T-cell (primary cell): ENCODE results near the gene RNASET2. TPM values are rescaled to one million over a fixed set of nuclear protein-coding genes. Genes with fewer than 3 reads are reported as not detected.

Source experiments
- ATAC-seq, 4 experiments: fragments of 200-7000 bp in 3 of 4; fragments of 150-1000 bp in 1 of 4; cut with Tn5 transposase; replicated peaks in 1 of 4; 1 replicate in 3 of 4; 2 replicates in 1 of 4; pipeline ENCODE4 v1.10.0; 2021; ENCODE audit warnings: moderate library complexity in 3 of 4, mild to moderate bottlenecking in 2 of 4, moderate number of reproducible peaks in 1 of 4
- CTCF ChIA-PET, 2 donors: fragments of 300-600 bp; sonication (Branson Sonifier 250); formaldehyde crosslinking; loops; one replicate each; lab custom pipeline; 2022; ENCODE audit warnings: antibody characterized with exemption in 2 of 2; lab: Charles Lee
- POLR2A ChIA-PET, 2 donors: fragments of 300-600 bp; sonication (Branson Sonifier 250); formaldehyde crosslinking; loops; one replicate each; lab custom pipeline; 2022; ENCODE audit warnings: antibody characterized with exemption in 2 of 2; lab: Charles Lee
- DNase-seq, 35 experiments: peaks; one replicate each; pipeline versions ENCODE4 v3.0.0 to v3.0.0-alpha.2; 2013 to 2023
- H3K27ac ChIP-seq: one replicate; pipeline ENCODE4 v1.5.1; 2013; ENCODE audit warnings: low read length
- H3K27me3 ChIP-seq, 2 experiments: replicated peaks in 1 of 2; 1 replicate in 1 of 2; 2 replicates in 1 of 2; pipeline versions ENCODE4 v1.6.1 to v1.7.0; 2013; ENCODE audit warnings: low read length in 1 of 2, mixed read lengths in 1 of 2; ENCODE audit not compliant: control insufficient read depth in 2 of 2, insufficient read depth in 2 of 2; ENCODE audit errors: extremely low read depth in 1 of 2
- H3K36me3 ChIP-seq, 2 donors: 1 replicate in 1 of 2; 2 replicates in 1 of 2; pipeline versions ENCODE4 v1.6.1 to v1.7.0; 2013; ENCODE audit warnings: low read length in 1 of 2; ENCODE audit not compliant: control insufficient read depth in 2 of 2, insufficient read depth in 1 of 2; ENCODE audit errors: extremely low read depth in 1 of 2
- H3K4me1 ChIP-seq, 2 experiments: 1 replicate in 1 of 2; 2 replicates in 1 of 2; pipeline versions ENCODE4 v1.6.1 to v1.7.0; 2013; ENCODE audit warnings: low read length in 2 of 2, mixed read lengths in 1 of 2; ENCODE audit not compliant: insufficient read depth in 2 of 2, control insufficient read depth in 1 of 2; ENCODE audit errors: extremely low read depth in 1 of 2
- H3K4me3 ChIP-seq, 2 donors: 1 replicate in 1 of 2; 2 replicates in 1 of 2; pipeline versions ENCODE4 v1.5.1 to v1.7.0; 2013; ENCODE audit warnings: mild to moderate bottlenecking in 2 of 2, low read length in 1 of 2, moderate library complexity in 1 of 2; ENCODE audit not compliant: control insufficient read depth in 1 of 2; ENCODE audit errors: extremely low read depth in 1 of 2
- H3K9me3 ChIP-seq: 2 replicates; pipeline ENCODE4 v1.7.0; 2013
- H3K27ac Mint-ChIP-seq, 2 donors: one replicate each; pipeline ENCODE4 v1.8.0; 2020 to 2021; ENCODE audit warnings: mild to moderate bottlenecking in 2 of 2, mixed read lengths in 2 of 2
- H3K27me3 Mint-ChIP-seq, 2 donors: one replicate each; pipeline ENCODE4 v1.8.0; 2021 to 2022; ENCODE audit warnings: mixed read lengths in 2 of 2
- H3K36me3 Mint-ChIP-seq: one replicate; pipeline ENCODE4 v1.8.0; 2021; ENCODE audit warnings: mixed read lengths
- H3K4me1 Mint-ChIP-seq, 3 donors: one replicate each; pipeline ENCODE4 v1.8.0; 2020 to 2022; ENCODE audit warnings: mixed read lengths in 3 of 3, mild to moderate bottlenecking in 1 of 3
- H3K4me3 Mint-ChIP-seq, 3 donors: one replicate each; pipeline ENCODE4 v1.8.0; 2020 to 2022; ENCODE audit warnings: mild to moderate bottlenecking in 3 of 3, mixed read lengths in 3 of 3, moderate library complexity in 3 of 3
- H3K9me3 Mint-ChIP-seq, 3 donors: one replicate each; pipeline ENCODE4 v1.8.0; 2020 to 2022; ENCODE audit warnings: mixed read lengths in 3 of 3
- WGBS: methylation state at CpG from one replicate; pipeline ENCODE4 v1.1.5; 2013; ENCODE audit warnings: missing lambda C conversion rate; ENCODE audit not compliant: insufficient coverage; 5-methylcytosine and 5-hydroxymethylcytosine counted together
- total RNA-seq, 35 experiments: library from RNA in 6 of 35; stranded (reverse) in 6 of 35; fragments of 120-200 nt in 1 of 35; gene quantifications; one replicate each; pipeline versions ENCODE4 v1.2.1 to v1.2.4 and lab custom pipeline; 2013 to 2026

Gene RNASET2
- total RNA-seq, 5 donors from 2014 or later (not counting 1 experiment from before 2014, with no cell fraction given): 121 to 275 (median 252) TPM

DNA sequence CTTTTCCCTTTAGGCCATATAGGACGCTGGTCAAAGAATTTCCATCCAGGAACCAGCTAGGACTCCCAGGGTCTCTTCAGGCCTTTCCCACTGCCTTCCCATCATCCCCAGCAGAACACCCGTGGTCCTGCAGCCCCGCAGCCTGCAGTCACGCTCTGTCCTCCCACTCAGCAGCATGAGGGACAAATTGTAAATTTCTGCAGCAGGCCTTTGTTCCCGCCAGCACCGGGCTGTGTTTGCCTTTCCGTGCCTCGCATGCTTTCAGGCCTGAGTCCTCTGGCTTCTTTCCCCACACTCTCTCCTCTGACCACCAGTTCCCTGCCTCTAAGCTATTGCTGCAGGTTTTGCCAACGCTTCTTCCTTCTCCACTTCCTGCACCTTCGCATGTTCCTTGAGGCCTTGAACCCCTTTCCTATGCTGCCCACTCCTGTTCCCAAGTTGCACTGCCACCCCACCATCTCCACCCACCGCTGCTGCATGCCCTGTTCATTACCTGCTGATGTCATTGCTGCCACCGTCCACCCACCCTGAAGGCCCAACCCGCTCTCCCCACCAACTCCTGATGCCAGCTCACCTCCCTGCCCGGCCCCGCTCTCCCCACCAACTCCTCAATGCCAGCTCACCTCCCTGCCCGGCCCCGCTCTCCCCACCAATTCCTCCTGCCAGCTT, 49.8 kb downstream of the RNASET2 start:
- ATAC-seq: no peak
- no peak overlapping the region for H3K4me3 Mint-ChIP-seq
- ChIA-PET POLR2A (interaction anchor here in 1 of 2 donors (0.5 kb wide), 1 partner anchor 217 kb away, joined by 6 read pairs; no protein-coding TSS in a partner anchor), CTCF (interaction anchor here (0.9 to 1.0 kb wide), 2 partner anchors 40 to 82 kb away, joined by 3 read pairs; no protein-coding TSS in a partner anchor)
- no peak overlapping the region for H3K27ac Mint-ChIP-seq
- Histone ChIP-seq H3K36me3 (no peaks in the 10 kb centered on the region), H3K4me3 (no peak overlapping the region), H3K27me3 (no peaks in the 10 kb centered on the region), H3K4me1 (peaks cover 4 to 18% of the 10 kb centered on the region in 2 experiments), H3K27ac (no peak overlapping the region), H3K9me3 (no peaks in the 10 kb centered on the region)
- no peaks in the 10 kb centered on the region for H3K27me3 Mint-ChIP-seq
- H3K4me1 Mint-ChIP-seq: peaks cover 18 to 34% (median 21%) of the 10 kb centered on the region in 3 donors
- H3K36me3 Mint-ChIP-seq: peaks cover 19% of the 10 kb centered on the region
- no peak for DNase-seq
- H3K9me3 Mint-ChIP-seq: no peaks in the 10 kb centered on the region
- 91% methylated on average over 17 of the region's 17 CpGs for WGBS

- H3K27ac Mint-ChIP-seq: no peak overlapping the region
- Histone ChIP-seq H3K36me3 (no peaks in the 10 kb centered on the region), H3K4me1 (peaks cover 4 to 18% of the 10 kb centered on the region in 2 experiments), H3K4me3 (no peak overlapping the region), H3K9me3 (no peaks in the 10 kb centered on the region), H3K27me3 (no peaks in the 10 kb centered on the region), H3K27ac (no peak overlapping the region)
- DNase-seq (no peak), ATAC-seq (no peak)
- WGBS: 95% methylated on average over 4 of the region's 12 CpGs
- peaks cover 18 to 27% (median 18%) of the 10 kb centered on the region in 3 donors for H3K4me1 Mint-ChIP-seq
- POLR2A ChIA-PET: no interaction called here
- no peaks in the 10 kb centered on the region for H3K9me3 Mint-ChIP-seq
- no peak overlapping the region for H3K4me3 Mint-ChIP-seq
- CTCF ChIA-PET: no interaction called here
- no peaks in the 10 kb centered on the region for H3K27me3 Mint-ChIP-seq
- peaks cover 12% of the 10 kb centered on the region for H3K36me3 Mint-ChIP-seq
Observed at GRCh38 chr6:166905505-166906134, 50.7 kb downstream of the RNASET2 start.

DNA sequence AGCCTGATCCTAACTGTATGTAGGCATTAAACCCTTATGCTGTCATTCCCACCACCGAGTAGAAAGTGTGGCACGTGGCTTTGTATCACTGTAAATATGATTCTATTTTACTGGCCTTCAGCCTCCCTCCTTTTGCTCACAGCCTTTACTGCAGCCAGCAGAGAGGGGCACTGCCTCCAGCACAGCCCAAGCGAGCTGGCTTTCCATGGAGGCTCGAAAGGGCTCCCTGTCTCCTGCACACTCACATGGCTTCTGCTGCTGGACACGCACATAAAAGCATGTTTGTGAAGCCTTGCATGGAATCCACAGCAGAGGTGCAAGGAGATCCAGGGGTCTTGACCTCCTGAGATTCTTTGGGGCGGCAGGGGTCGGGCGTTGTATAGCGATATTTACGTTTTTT, 51.3 kb downstream of the RNASET2 start:
- Mint-ChIP-seq H3K36me3 (peaks cover 6% of the 10 kb centered on the region), H3K4me1 (peaks cover 18 to 25% (median 18%) of the 10 kb centered on the region in 3 donors), H3K27me3 (no peaks in the 10 kb centered on the region), H3K4me3 (no peak overlapping the region), H3K27ac (no peak overlapping the region), H3K9me3 (no peaks in the 10 kb centered on the region)
- no peak for DNase-seq
- no peaks in the 10 kb centered on the region for H3K9me3 ChIP-seq
- ChIA-PET POLR2A (no interaction called here), CTCF (no interaction called here)
- H3K27ac ChIP-seq: no peak overlapping the region
- H3K4me3 ChIP-seq: no peak overlapping the region
- over 99% methylated on average over 7 of the region's 10 CpGs for WGBS
- no peaks in the 10 kb centered on the region for H3K27me3 ChIP-seq
- no peak for ATAC-seq
- peaks cover 4 to 18% of the 10 kb centered on the region in 2 experiments for H3K4me1 ChIP-seq
- H3K36me3 ChIP-seq: no peaks in the 10 kb centered on the region

DNA sequence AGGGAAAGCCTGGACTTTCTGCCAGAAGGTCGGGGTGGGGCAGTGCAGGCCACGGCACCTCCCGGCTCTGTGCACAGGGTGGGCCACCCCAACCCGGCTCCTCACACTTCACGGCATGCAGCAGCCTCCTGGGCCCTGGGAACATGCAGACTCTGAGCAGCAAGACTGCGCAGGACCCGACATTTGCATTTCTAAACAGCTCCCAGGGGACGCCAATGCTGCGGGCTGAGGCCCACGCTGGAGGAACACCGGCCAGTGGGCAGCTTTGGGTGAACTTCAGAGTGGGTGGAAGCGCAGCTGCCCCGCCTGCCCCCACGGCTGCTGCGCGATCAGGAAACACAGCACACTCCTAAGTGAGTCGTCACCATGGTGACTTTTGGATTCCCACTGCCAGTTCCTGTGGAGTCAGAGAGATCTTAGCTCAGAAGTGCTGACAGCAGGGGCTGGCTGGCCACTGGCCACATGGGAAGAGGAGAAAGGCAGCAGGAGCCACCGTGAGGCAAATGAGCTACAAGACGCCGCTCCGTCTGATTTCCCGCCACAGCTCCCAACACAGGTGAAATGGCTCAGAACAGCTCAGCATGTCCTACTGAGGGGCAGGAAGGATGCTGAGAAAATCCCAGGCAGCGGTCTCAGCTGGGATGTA, 52.1 kb downstream of the RNASET2 start:
- CTCF ChIA-PET: no interaction called here
- Mint-ChIP-seq H3K36me3 (peaks cover 6% of the 10 kb centered on the region), H3K27me3 (no peaks in the 10 kb centered on the region), H3K4me3 (no peak overlapping the region), H3K4me1 (peaks cover 18 to 25% (median 18%) of the 10 kb centered on the region in 3 donors), H3K9me3 (no peaks in the 10 kb centered on the region), H3K27ac (no peak overlapping the region)
- H3K36me3 ChIP-seq: no peaks in the 10 kb centered on the region
- no peak for DNase-seq
- H3K4me1 ChIP-seq: peaks cover 4 to 18% of the 10 kb centered on the region in 2 experiments
- no peak overlapping the region for H3K27ac ChIP-seq
- no peaks in the 10 kb centered on the region for H3K27me3 ChIP-seq
- 91% methylated on average over 21 of the region's 23 CpGs for WGBS
- H3K4me3 ChIP-seq: no peak overlapping the region
- ATAC-seq: no peak
- H3K9me3 ChIP-seq: no peaks in the 10 kb centered on the region
- POLR2A ChIA-PET: no interaction called here

GRCh38 chr6:166903500-166903899, 52.9 kb downstream of the RNASET2 start:
- WGBS: 93% methylated on average over 12 of the region's 13 CpGs
- Histone ChIP-seq H3K27me3 (no peaks in the 10 kb centered on the region), H3K4me1 (peaks cover 4 to 18% of the 10 kb centered on the region in 2 experiments), H3K9me3 (no peaks in the 10 kb centered on the region), H3K27ac (no peak overlapping the region), H3K36me3 (no peaks in the 10 kb centered on the region), H3K4me3 (no peak overlapping the region)
- H3K36me3 Mint-ChIP-seq: peaks cover 8% of the 10 kb centered on the region
- no peak overlapping the region for H3K27ac Mint-ChIP-seq
- H3K4me3 Mint-ChIP-seq: no peak overlapping the region
- ChIA-PET CTCF (no interaction called here), POLR2A (no interaction called here)
- H3K27me3 Mint-ChIP-seq: no peaks in the 10 kb centered on the region
- DNase-seq: no peak
- H3K4me1 Mint-ChIP-seq: peaks cover 18 to 21% (median 18%) of the 10 kb centered on the region in 3 donors
- no peaks in the 10 kb centered on the region for H3K9me3 Mint-ChIP-seq
- no peak for ATAC-seq

DNA sequence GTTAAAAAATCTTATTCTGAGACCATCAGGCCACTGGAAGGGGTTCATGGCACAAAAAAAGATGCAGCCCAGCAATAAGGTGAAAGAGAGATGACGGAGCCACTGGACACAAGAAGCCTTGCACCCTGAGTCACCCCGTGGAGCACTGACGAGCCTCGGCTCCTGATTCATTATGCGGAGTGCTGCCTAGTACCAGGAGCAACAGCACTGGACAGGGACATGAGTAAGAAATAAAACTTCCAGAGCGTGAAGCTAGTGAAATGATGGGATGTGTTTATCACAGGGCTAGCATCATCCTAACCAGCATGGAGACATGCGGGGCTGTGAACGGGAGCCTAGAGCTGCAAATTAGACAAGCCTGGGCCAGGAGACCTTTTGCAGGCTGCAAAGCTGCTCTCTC, 53.3 kb downstream of the RNASET2 start:
- H3K4me3 ChIP-seq: no peak overlapping the region
- ATAC-seq: no peak
- ChIA-PET POLR2A (no interaction called here), CTCF (no interaction called here)
- no peaks in the 10 kb centered on the region for H3K27me3 ChIP-seq
- no peak overlapping the region for H3K4me3 Mint-ChIP-seq
- peaks cover 3 to 15% of the 10 kb centered on the region in 2 experiments for H3K4me1 ChIP-seq
- 87% methylated on average over 8 of the region's 8 CpGs for WGBS
- H3K36me3 ChIP-seq: no peaks in the 10 kb centered on the region
- H3K27me3 Mint-ChIP-seq: no peaks in the 10 kb centered on the region
- peaks cover 14 to 16% (median 14%) of the 10 kb centered on the region in 3 donors for H3K4me1 Mint-ChIP-seq
- H3K36me3 Mint-ChIP-seq: peaks cover 11% of the 10 kb centered on the region
- no peak overlapping the region for H3K27ac Mint-ChIP-seq
- no peak overlapping the region for H3K27ac ChIP-seq
- no peaks in the 10 kb centered on the region for H3K9me3 Mint-ChIP-seq
- no peaks in the 10 kb centered on the region for H3K9me3 ChIP-seq
- DNase-seq: no peak
